ENCODE data around the gene TOM1.

- no peak for TF ChIP-seq EZH2 (IDR thresholded peaks at IDR 0.05; ENCODE audit: low read length, unreplicated experiment)
- TF ChIP-seq, protein P1, sequence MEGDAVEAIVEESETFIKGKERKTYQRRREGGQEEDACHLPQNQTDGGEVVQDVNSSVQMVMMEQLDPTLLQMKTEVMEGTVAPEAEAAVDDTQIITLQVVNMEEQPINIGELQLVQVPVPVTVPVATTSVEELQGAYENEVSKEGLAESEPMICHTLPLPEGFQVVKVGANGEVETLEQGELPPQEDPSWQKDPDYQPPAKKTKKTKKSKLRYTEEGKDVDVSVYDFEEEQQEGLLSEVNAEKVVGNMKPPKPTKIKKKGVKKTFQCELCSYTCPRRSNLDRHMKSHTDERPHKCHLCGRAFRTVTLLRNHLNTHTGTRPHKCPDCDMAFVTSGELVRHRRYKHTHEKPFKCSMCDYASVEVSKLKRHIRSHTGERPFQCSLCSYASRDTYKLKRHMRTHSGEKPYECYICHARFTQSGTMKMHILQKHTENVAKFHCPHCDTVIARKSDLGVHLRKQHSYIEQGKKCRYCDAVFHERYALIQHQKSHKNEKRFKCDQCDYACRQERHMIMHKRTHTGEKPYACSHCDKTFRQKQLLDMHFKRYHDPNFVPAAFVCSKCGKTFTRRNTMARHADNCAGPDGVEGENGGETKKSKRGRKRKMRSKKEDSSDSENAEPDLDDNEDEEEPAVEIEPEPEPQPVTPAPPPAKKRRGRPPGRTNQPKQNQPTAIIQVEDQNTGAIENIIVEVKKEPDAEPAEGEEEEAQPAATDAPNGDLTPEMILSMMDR (conservative IDR thresholded peaks at IDR 0.05; ENCODE audit: low read depth, low read length): no peak
- no peak for TF ChIP-seq EZH2phosphoT487 (IDR thresholded peaks at IDR 0.05; ENCODE audit: borderline replicate concordance, low read length)
Observed at GRCh38 chr22:35397095-35397904, 97.6 kb downstream of the TOM1 start.
